Endothelial cell of umbilical vein (primary cell): Measurements from ENCODE around the gene TOR1B. TPM values are rescaled to one million over a fixed set of nuclear protein-coding genes. Genes with fewer than 3 reads are reported as not detected.
A peak's percentile ranks its signal among the peaks of the same experiment; 100 is the strongest.

ENCODE experiments used
- BruUV-seq: library from RNA; stranded (reverse); fragments of 400-500 nt; replicated peaks from 2 replicates; lab custom pipeline; 2021; lab: Mats Ljungman, UMichigan
- CTCF ChIA-PET: fragments of 300-600, 350-600 bp; sonication (Branson Sonifier 250); formaldehyde crosslinking; loops from one replicate; lab custom pipeline; 2021; ENCODE audit warnings: antibody characterized with exemption, inconsistent platforms; lab: Charles Lee
- POLR2A ChIA-PET: fragments of 300-600, 350-600 bp; sonication (Branson Sonifier 250); formaldehyde crosslinking; loops from one replicate; lab custom pipeline; 2021; ENCODE audit warnings: antibody characterized with exemption, inconsistent platforms; lab: Charles Lee
- DNase-seq: peaks from one replicate; pipeline ENCODE4 v3.0.0-alpha.2; 2011; ENCODE audit warnings: low read depth, low spot score
- FAIRE-seq: peaks from 2 replicates; lab custom pipeline; 2011; peaks lifted over from hg19 to GRCh38; lab: Jason Lieb, UNC
- H2AFZ ChIP-seq: 2 replicates; pipeline ENCODE4 v1.6.0; 2012; ENCODE audit warnings: low read depth, low read length, control low read depth, inconsistent platforms
- H3K27ac ChIP-seq: 2 replicates; pipeline ENCODE4 v1.5.1; 2011; ENCODE audit warnings: low read depth, mild to moderate bottlenecking, control low read depth, low read length, moderate library complexity; ENCODE audit not compliant: insufficient read depth
- H3K27me3 ChIP-seq, 2 experiments: 2 replicates each; pipeline versions ENCODE4 v1.6.0 to v1.6.1; 2011; ENCODE audit warnings: low read length in 2 of 2, mixed read lengths in 1 of 2; ENCODE audit not compliant: control insufficient read depth in 2 of 2, insufficient read depth in 2 of 2
- H3K36me3 ChIP-seq, 2 experiments: 2 replicates in 1 of 2; 3 replicates in 1 of 2; pipeline ENCODE4 v1.5.1; 2011; ENCODE audit warnings: low read length in 2 of 2, mild to moderate bottlenecking in 1 of 2, moderate library complexity in 1 of 2; ENCODE audit not compliant: control insufficient read depth in 2 of 2, insufficient read depth in 2 of 2; ENCODE audit errors: extremely low read depth in 1 of 2
- H3K4me1 ChIP-seq: 3 replicates; pipeline ENCODE4 v1.5.1; 2011; ENCODE audit warnings: mild to moderate bottlenecking, low read length; ENCODE audit not compliant: control insufficient read depth, insufficient read depth; ENCODE audit errors: extremely low read depth
- H3K4me2 ChIP-seq: 2 replicates; pipeline ENCODE4 v1.6.1; 2011; ENCODE audit warnings: low read length, control low read depth, mixed read lengths; ENCODE audit not compliant: insufficient read depth
- H3K4me3 ChIP-seq, 3 experiments: fragments of 200-600 bp in 1 of 3; sonication (generic), shearing (Covaris generic) in 1 of 3; replicated peaks in 1 of 3; 2 replicates each; pipeline ENCODE4 v1.5.1; 2011 to 2016; ENCODE audit warnings: control low read depth in 3 of 3, low read length in 3 of 3, mild to moderate bottlenecking in 2 of 3, inconsistent platforms in 1 of 3, low read depth in 1 of 3, moderate library complexity in 1 of 3; ENCODE audit not compliant: insufficient read depth in 1 of 3
- H3K79me2 ChIP-seq: 2 replicates; pipeline ENCODE4 v1.6.0; 2012; ENCODE audit warnings: low read length, inconsistent platforms; ENCODE audit not compliant: control insufficient read depth, insufficient read depth
- H3K9ac ChIP-seq: replicated peaks from 2 replicates; pipeline ENCODE3; 2011; ENCODE audit warnings: low read length, control low read depth; ENCODE audit not compliant: insufficient read depth; ENCODE audit errors: extremely low read depth
- H3K9me1 ChIP-seq: replicated peaks from 3 replicates; pipeline ENCODE4 v1.6.0; 2011; ENCODE audit warnings: mild to moderate bottlenecking, low read length; ENCODE audit not compliant: control insufficient read depth, insufficient read depth; ENCODE audit errors: extremely low read depth
- H3K9me3 ChIP-seq: replicated peaks from 2 replicates; pipeline ENCODE4 v1.5.1; 2012; ENCODE audit warnings: low read length, inconsistent platforms; ENCODE audit not compliant: control insufficient read depth, insufficient read depth
- H4K20me1 ChIP-seq: replicated peaks from 2 replicates; pipeline ENCODE3; 2011; ENCODE audit warnings: mild to moderate bottlenecking, low read length; ENCODE audit not compliant: control insufficient read depth, insufficient read depth; ENCODE audit errors: extremely low read depth
- EZH2 ChIP-seq: IDR thresholded peaks from 2 replicates; pipeline ENCODE4 v1.6.1; 2012; ENCODE audit warnings: borderline replicate concordance, low read depth, mild to moderate bottlenecking, moderate library complexity, low read length, inconsistent platforms; ENCODE audit not compliant: severe bottlenecking
- FOS ChIP-seq: IDR thresholded peaks from 2 replicates; pipeline ENCODE4 v1.6.1; 2011; ENCODE audit warnings: mild to moderate bottlenecking, low read length, moderate library complexity, borderline replicate concordance; ENCODE audit not compliant: insufficient read depth
- GATA2 ChIP-seq: IDR thresholded peaks from 2 replicates; pipeline ENCODE4 v1.7.0; 2011; ENCODE audit warnings: low read depth, mild to moderate bottlenecking, moderate library complexity, mixed read lengths, low read length; ENCODE audit not compliant: insufficient read length, insufficient read depth
- JUN ChIP-seq: IDR thresholded peaks from 2 replicates; pipeline ENCODE4 v1.6.1; 2011; ENCODE audit warnings: borderline replicate concordance, low read depth; ENCODE audit not compliant: insufficient read length, insufficient read depth
- MAX ChIP-seq: IDR thresholded peaks from 2 replicates; pipeline ENCODE4 v1.6.1; 2011; ENCODE audit not compliant: insufficient read depth, insufficient read length
- MYC ChIP-seq: IDR thresholded peaks from one replicate; pipeline ENCODE4 v1.6.1; 2011; ENCODE audit warnings: mild to moderate bottlenecking, low read depth, low read length
- POLR2A ChIP-seq: IDR thresholded peaks from 2 replicates; pipeline ENCODE4 v1.6.1; 2012; ENCODE audit warnings: low read depth, mild to moderate bottlenecking, control low read depth, low read length
- POLR2AphosphoS5 ChIP-seq: IDR thresholded peaks from 2 replicates; pipeline ENCODE4 v1.6.1; 2012; ENCODE audit warnings: low read depth, mild to moderate bottlenecking, control low read depth, low read length, moderate library complexity; ENCODE audit not compliant: insufficient read depth
- dilution Hi-C: fragments of 300-500 bp; cut with MboI; formaldehyde crosslinking; loops from one replicate; pipeline ENCODE4 v1.15.0; 2019; ENCODE audit warnings: low sequenced_read_pairs; ENCODE audit not compliant: extremely low pct_ligation_motif_present
- intact Hi-C: fragments of 100-400 bp; cut with micrococcal nuclease; formaldehyde crosslinking; loops from one replicate; pipeline ENCODE4 v1.10.0; 2022
- polyA plus RNA-seq, 4 experiments: library from polyadenylated mRNA; depleted of rRNA in 3 of 4; stranded (reverse) in 3 of 4; unstranded in 1 of 4; fragments of >200 nt; gene quantifications; 2 replicates each; pipeline versions ENCODE4 v1.2.1 to v1.2.3, GENCODE V29; 2011 to 2012; ENCODE audit warnings: missing spikeins in 1 of 4
- total RNA-seq: library from RNA; stranded (reverse); gene quantifications from 2 replicates; pipeline ENCODE4 v1.2.3, GENCODE V29; 2021
- TF ChIP-seq, protein P1 (sequence below), 2 donors: IDR thresholded peaks; 1 replicate in 1 of 2; 2 replicates in 1 of 2; pipeline ENCODE4 v1.5.1; 2011; ENCODE audit warnings: low read length in 2 of 2, mild to moderate bottlenecking in 2 of 2, moderate library complexity in 2 of 2, control low read depth in 1 of 2, inconsistent platforms in 1 of 2, low read depth in 1 of 2; ENCODE audit not compliant: insufficient read depth in 1 of 2; ENCODE audit errors: extremely low read depth in 1 of 2

The TOR1B gene
- total and polyA plus RNA-seq, 2 donors (not counting 3 experiments of a cell fraction or from before 2014, with no cell fraction given) = 27.0 to 29.5 TPM

DNA sequence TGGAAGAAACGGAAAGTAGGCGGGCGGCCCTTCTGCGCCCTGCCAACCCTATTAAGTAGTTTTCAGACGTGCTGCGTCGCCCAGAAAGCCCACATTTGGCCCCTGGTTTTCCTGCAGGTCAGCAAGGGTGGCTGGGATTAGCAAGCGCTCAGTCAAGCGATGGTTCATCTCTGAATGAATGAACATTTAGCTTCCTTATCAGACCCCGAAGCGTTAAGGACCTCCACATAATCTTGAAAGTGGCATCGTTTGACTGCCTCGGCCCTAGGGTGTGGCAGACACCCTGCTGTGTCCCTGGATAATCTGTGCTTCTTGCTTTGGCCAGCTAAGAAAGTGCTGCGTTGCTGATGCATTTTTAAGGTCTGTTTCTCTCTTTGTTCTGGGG lies 684 bp downstream of the TOR1B start:
- DNase-seq = peak; percentile 25
- peaks cover 9% of the 10 kb centered on the region for H3K79me2 ChIP-seq
- no peaks in the 10 kb centered on the region for H3K9me1 ChIP-seq
- TF ChIP-seq MYC = no peak
- no peak for TF ChIP-seq MAX
- no peak for TF ChIP-seq GATA2
- TF ChIP-seq EZH2 = no peak
- no peak for TF ChIP-seq FOS
- TF ChIP-seq POLR2A = no peak
- TF ChIP-seq, protein P1, sequence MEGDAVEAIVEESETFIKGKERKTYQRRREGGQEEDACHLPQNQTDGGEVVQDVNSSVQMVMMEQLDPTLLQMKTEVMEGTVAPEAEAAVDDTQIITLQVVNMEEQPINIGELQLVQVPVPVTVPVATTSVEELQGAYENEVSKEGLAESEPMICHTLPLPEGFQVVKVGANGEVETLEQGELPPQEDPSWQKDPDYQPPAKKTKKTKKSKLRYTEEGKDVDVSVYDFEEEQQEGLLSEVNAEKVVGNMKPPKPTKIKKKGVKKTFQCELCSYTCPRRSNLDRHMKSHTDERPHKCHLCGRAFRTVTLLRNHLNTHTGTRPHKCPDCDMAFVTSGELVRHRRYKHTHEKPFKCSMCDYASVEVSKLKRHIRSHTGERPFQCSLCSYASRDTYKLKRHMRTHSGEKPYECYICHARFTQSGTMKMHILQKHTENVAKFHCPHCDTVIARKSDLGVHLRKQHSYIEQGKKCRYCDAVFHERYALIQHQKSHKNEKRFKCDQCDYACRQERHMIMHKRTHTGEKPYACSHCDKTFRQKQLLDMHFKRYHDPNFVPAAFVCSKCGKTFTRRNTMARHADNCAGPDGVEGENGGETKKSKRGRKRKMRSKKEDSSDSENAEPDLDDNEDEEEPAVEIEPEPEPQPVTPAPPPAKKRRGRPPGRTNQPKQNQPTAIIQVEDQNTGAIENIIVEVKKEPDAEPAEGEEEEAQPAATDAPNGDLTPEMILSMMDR (IDR thresholded peaks at IDR 0.05; ENCODE audit: extremely low read depth in 1 of 2, insufficient read depth in 1 of 2, low read depth in 1 of 2, low read length in 2 of 2) = no peak
- TF ChIP-seq JUN = no peak
- TF ChIP-seq POLR2AphosphoS5 = no peak
- peak overlapping the region; percentile 59 to 89 (median 85) for H3K4me3 ChIP-seq
- POLR2A ChIA-PET = interaction anchor here (0.9 kb wide), 1 partner anchor 10 kb away, joined by 3 read pairs; no protein-coding TSS in a partner anchor
- peak overlapping the region; percentile 93 for H3K4me2 ChIP-seq
- no peaks in the 10 kb centered on the region for H3K36me3 ChIP-seq
- intact Hi-C loops = no loop called here
- H3K4me1 ChIP-seq = peaks cover 11% of the 10 kb centered on the region
- BruUV-seq = no TSS peak
- H3K27ac ChIP-seq = no peak overlapping the region
- CTCF ChIA-PET = interaction anchor here (1.0 kb wide), 1 partner anchor 13 kb away, joined by 4 read pairs; no protein-coding TSS in a partner anchor
- H3K9ac ChIP-seq = peak overlapping the region; percentile 41
- H3K9me3 ChIP-seq = no peaks in the 10 kb centered on the region
- FAIRE-seq = no peak
- dilution Hi-C loops = no loop called here
- no peaks in the 10 kb centered on the region for H4K20me1 ChIP-seq
- H2AFZ ChIP-seq = peak overlapping the region; percentile 100
- H3K27me3 ChIP-seq = no peaks in the 10 kb centered on the region
